GF-D8 (cell line): Measurements from ENCODE around the gene CNOT3.
"Not testable (repeated sequence)": the region's sequence is repeated elsewhere in the genome, so short reads cannot be mapped to it uniquely, and the experiment has no call there.

Experiments
- DNase-seq: peaks from one replicate; lab custom pipeline; 2025; lab: John Stamatoyannopoulos, UW

CNOT3 gene

GRCh38 chr19:54191811-54192453 is 54.4 kb downstream of the CNOT3 start:
- no peak for DNase-seq

DNA sequence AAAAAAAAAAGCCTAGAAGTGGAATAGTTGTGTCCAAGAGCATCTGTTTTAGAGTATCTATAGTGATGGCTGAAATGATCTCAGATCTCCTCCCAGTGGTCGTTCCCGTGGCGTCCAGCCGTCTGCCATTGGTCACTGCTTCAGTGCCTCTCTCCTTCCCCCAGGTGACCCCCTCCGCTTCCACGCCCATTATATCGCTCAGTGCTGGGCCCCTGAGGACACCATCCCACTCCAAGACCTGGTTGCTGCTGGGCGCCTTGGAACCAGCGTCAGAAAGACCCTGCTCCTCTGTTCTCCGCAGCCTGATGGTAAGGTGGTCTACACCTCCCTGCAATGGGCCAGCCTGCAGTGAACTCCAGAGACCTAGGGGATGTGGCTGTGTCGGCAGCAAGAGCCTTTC is 55.4 kb downstream of the CNOT3 start:
- DNase-seq = no peak

DNA sequence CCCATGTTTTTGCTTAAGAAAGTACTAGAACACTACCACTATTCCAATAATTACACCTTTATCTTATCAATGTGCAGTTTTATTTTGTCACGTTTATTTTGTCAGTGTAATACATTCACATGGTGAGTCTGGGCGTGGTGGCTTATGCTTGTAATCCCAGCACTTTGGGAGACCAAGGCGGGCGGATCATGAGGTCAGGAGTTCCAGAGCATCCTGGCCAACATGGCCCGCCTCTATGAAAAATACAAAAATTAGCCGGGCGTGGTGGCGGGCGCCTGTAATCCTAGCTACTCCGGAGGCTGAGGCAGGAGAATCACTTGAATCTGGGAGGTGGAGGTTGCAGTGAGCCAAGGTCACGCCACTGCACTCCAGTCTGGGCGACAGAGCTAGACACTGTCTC is 56.9 kb downstream of the CNOT3 start:
- not testable (repeated sequence) for DNase-seq

DNA sequence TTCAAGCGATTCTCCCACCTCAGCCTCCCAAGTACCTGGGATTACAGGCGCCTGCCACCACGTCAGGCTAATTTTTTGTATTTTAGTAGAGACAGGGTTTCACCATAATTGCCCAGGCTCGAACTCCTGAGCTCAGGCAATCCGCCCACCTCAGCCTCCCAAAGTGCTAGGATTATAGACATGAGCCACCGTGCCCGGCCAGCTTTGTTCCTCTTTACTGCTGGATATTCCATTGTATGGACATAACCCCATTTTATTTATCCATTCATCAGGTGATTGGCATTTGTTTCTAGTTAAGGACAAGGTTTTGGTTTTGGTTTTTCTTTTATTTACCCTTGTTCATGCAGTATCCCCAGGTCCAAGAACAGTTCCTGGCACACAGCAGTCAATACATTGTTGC is 59.0 kb downstream of the CNOT3 start:
- DNase-seq = no peak

DNA sequence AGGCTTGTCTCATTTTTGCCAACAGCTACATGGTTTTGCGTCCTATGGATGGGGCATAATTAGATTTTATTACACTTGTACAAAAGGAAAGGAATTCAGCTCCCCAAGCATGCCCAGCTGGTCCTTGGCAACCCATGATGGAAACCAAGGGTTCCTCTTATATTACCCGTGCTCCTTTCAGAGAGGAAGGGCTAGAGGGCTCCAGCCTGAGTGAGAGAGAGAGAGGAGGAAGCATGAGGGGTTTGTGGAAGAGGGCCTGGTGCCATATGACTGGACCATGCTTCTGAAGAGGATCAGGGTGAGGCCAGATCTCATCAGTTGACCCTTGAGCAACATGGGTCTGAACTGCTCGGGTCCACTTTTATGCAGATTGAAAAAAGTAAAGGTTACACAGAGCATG is 59.6 kb downstream of the CNOT3 start:
- no peak for DNase-seq

GRCh38 chr19:54199401-54199800 is 61.8 kb downstream of the CNOT3 start:
- DNase-seq = no peak

- DNase-seq = no peak
Measured at GRCh38 chr19:54201172-54201701, 63.7 kb downstream of the CNOT3 start.

- DNase-seq = no peak
Measured at GRCh38 chr19:54201980-54202379, 64.4 kb downstream of the CNOT3 start.

- DNase-seq = no peak
Measured at GRCh38 chr19:54203151-54203611, 65.6 kb downstream of the CNOT3 start.

- no peak for DNase-seq
Measured at GRCh38 chr19:54204767-54205468, 67.4 kb downstream of the CNOT3 start.
